GM19193 (cell line): ENCODE measurements around the gene THRAP3.
A peak's percentile ranks its signal among the peaks of the same experiment; 100 is the strongest.

ENCODE experiments used
- POLR2A ChIP-seq: IDR thresholded peaks from 4 replicates; pipeline ENCODE4 v1.6.1; 2011; ENCODE audit not compliant: insufficient read depth, insufficient read length; ENCODE audit errors: extremely low read depth

Gene THRAP3

DNA sequence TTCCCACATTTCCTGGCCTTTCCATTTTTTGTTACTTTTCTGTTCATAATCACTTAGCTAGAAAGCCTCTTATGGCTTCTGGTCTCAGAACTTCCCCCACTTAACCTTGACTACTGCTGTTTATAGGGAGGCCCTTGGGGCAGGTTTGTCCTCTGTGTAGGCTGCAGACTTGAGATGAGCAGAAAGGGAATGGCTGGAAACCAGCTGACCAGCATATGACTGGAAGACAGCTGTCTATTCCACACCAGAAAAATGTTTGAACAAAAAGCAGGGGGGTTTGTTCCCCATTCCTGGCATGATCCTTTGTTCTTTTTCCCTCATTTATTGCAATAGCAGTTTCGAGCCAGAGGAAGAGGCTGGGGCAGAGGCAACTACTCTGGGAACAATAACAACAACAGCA is 77.0 kb downstream of the THRAP3 start:
- no peak for TF ChIP-seq POLR2A

DNA sequence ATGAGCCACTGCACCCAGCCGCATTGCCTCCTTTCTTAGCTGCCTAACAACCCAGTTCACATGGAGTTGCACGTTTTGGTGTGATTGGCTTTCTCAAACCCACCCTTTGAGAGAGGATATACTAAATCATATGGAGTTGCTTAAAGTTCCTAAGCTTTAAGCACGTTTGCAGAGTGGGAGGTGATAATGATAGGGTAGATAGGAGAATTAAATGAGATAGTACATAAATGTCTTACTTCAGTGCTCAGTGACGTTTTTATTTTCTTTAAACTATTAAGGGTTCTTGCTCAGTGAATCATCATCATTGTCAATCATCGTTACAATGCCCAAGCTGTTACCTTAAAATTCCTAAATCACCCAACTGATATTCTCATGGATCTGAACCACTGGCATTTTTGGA is 79.0 kb downstream of the THRAP3 start:
- no peak for TF ChIP-seq POLR2A

DNA sequence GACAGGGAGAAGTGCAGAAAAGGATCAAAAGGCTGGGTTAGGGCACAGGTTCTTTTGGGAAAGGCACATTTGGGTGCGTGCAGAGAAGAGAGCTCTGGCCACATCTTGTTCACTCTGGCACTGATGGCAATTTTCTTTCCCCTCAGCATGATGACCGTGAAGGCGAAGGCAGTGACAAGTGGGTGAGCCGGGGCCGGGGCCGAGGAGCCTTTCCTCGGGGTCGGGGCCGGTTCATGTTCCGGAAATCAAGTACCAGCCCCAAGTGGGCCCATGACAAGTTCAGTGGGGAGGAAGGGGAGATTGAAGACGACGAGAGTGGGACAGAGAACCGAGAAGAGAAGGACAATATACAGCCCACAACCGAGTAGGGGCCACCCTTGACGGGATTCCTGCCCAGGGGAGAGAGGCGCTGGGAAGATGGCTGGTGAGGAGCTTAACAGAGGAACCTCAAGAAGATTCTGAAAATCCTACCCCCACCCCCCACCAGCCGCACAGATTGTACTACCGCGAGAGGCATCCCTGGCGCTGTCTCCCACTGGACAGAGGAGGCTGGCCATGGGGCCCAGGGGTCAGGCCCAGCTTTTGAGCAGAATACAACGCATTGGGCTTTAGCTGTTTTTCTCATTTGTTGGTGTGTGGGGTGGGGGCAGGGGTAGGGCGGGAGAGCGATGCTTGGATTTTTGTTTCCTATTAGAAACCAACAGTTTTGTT is 79.6 kb downstream of the THRAP3 start:
- TF ChIP-seq POLR2A = no peak

DNA sequence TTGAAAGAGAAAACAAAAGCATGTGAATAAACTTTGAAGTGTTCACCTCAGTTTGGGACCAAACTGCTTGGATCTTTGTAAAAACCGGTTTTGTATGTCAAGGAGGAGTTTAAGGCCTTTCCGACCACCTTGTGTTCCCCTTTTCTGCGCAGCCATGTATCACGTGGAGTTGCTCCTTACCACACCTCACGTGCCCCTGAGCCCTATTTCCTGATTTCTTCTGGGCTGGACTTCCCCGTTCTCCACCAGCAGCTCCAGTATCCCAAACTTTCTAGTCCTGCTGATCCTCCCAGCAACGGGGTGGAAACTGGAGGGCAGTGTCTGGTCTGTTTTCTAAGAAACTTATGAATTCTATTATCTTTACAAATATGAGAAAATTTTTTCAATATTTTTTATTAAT is 80.3 kb downstream of the THRAP3 start:
- TF ChIP-seq POLR2A = no peak

DNA sequence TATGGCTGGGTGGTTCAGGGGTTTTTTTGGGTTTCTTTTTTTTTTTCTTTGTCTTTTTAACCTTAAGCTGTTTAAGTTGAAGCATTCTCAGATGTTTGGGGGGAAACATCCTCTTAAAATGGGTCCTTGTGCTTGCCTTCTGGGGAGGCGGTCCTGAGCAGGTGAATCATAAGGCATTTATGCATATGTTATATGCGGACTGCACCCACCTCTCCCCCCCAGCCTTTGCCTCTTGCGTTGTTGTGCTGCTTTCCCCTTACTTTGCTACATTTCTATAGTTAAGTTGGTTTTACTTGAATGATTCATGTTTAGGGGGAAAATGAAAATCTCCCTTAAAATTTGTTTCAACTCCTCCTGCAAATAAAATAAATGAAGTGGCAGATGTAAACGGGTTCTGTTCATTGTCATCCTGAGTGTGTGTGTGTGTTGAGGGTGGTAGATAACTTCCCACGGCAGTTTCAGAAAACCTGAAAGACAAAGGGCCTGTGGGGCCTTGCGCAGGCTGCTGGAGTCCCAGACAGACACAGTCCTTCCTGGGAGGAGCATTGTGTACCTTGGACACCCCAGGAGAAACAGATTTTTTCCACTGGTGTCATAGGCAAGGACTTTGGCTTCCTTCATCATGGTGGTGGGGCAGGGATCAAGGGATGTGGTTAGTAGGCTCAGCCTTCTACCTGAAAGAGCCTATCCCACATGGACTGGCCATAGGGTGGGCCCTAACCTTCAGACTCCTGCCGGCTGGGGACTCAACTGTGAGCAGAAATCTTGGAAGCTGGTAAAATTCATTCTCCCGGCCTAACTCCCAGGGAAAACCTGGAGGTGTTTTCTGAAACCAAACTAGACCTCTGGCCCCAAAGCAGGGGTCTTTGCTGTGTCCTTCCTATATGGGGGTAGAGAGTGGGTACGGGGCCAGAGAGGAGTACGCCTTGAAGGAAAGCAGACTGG is 81.0 kb downstream of the THRAP3 start:
- TF ChIP-seq POLR2A = no peak

DNA sequence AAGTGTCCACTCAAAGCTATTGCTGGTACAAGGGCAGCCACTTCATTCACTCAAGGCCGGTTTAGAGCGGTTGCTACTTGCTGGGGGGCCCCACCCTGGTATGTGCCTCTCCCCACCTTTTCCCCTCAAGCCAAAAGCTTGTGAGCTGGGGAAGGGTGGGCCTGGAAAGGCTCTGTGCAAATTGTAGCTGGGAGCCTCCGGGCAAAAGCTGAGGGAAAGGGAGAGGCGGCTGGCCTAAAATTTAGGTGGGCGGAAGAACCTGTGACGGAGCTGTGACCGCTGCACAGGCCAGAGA is 81.6 kb downstream of the THRAP3 start:
- no peak for TF ChIP-seq POLR2A

DNA sequence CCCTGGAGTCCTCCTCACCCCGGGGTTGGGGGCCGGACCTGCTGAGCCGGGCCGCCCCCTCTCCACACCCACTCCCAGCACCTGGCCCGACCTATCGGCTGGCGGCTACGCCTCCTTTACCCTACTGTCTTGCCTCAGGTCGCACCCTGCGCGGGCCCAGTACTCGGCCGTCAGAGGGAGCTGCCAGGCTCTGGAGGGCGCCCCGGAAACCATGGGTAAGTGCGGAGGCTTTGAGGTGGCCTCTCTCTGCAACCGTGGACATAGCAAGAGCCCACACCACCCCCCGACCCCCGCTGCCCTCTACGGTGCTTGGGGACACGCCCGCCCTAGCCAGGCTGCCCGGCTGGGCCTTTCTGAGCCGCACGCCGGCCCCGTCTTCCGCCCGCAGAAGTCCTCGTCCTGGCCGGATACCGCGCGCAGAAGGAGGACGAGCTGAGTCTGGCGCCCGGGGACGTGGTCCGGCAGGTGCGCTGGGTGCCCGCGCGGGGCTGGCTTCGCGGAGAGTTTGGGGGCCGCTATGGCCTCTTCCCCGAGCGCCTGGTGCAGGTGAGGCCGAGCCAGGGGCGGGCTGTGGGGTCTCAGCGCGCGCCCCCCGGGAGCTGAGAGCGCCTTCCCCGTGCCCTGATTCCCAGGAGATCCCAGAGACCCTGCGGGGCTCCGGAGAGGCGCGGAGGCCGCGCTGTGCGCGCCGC is 82.1 kb downstream of the THRAP3 start, which contains the start of gene SH3D21:
Gene SH3D21 (plus strand): TSS at position 159 of the 692 bp plus-strand sequence. CDS start 53 bp downstream, at position 212.
- TF ChIP-seq POLR2A = no peak

DNA sequence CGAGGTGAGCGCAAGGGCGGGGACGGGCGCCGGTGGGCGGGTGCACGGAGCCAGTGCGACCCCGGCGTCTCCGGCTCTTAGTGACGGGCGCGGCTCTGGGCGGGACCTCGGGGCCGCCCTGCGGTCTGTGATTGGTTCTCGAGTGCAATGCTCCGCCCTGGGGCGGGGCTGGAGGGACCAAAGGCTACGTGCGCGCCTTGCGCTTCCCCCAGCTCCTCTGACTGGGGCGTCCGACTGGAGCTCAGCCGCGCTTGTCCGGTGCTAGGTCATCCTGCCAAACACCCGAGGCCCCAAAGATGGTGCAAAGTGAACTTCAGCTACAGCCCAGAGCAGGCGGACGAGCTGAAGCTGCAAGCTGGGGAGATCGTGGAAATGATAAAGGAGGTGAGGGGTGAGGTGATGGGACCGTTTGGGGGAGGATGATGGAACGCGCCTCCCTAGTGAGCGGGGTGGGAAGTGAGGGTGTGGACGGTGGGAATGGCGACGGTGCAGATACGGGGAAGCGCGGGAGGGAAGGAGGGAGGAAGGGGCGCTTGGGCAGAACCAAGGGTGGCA is 82.7 kb downstream of the THRAP3 start:
- peak; percentile 91 for TF ChIP-seq POLR2A

DNA sequence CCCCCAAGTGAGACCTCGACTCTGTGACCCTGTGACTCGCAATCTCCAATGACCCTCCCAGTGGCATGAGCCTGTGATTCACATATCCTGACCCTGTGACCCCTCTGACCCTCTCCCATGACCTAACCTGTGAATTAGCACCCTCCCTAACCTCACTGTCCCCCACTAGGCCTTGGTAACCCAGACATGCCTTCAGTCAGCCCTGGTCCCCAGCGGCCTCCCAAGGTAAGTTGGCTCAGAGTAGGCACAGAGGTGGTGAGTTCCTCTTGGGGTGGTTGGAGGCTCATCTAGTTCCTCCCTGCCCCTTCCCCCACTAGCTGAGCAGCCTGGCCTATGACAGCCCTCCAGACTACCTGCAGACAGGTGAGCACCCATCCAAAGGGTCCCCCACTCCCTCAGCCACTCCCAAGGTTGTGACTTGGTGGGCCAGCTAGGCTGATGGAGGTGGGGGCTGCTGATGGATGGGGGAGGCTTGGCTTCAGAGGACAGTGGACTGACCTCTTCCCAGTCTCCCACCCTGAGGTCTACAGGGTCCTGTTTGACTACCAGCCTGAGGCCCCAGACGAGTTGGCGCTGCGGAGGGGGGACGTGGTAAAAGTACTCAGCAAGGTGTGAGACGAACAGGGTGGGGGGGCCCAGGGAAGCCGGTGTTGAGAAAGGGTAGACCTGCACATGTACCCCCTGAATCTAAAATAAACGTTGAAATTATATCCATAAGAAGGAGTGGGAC is 83.5 kb downstream of the THRAP3 start:
- TF ChIP-seq POLR2A = no peak

DNA sequence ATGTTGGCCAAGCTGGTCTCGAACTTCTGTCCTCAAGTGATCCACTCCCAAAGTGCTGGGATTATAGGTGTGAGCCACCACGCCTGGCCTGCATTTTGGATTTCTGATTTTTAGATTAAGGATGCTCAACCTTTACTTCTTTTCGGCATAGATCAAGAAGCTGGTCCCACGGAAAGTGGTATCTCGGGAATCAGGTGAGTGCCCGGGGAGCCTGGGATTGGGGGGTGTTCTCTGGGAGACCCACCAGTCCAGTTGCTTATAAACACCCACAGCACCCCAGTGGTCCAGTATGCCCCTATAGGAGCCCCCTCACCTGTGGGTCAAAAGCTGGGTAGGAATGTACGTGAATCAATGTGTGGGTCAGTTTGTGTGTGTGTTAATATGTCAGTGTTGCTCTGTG is 85.2 kb downstream of the THRAP3 start:
- no peak for TF ChIP-seq POLR2A

DNA sequence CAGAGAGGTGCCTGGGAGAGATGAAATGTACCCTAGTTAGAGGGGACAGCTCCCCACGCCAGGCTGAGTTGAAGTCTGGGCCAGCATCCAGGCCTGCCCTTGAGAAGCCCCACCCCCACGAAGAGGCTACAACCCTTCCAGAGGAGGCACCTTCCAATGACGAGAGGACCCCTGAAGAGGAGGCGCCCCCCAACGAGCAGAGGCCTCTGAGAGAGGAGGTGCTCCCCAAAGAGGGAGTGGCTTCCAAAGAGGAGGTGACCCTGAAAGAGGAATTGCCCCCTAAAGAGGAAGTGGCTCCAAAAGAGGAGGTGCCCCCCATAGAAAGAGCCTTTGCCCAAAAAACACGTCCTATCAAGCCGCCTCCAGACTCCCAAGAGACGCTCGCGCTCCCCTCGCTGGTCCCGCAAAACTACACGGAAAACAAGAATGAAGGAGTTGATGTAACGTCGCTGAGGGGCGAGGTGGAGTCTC is 96.1 kb downstream of the THRAP3 start:
- TF ChIP-seq POLR2A = peak; percentile 13

DNA sequence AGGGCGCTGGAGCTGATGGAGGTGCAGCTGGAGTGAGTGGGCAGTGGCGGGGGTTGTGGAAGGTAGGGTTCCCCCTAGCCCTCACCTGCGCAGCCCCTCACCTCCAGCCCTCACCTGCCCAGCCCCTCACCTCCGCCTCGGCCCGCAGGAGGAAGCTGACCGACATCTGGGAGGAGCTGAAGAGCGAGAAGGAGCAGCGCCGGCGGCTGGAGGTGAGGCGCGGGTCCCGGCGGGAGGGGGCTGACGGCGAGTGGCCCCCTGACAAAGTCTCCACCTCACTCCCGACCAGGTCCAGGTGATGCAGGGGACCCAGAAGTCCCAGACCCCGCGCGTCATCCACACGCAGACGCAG is 96.5 kb downstream of the THRAP3 start:
- peak; percentile 6 for TF ChIP-seq POLR2A

DNA sequence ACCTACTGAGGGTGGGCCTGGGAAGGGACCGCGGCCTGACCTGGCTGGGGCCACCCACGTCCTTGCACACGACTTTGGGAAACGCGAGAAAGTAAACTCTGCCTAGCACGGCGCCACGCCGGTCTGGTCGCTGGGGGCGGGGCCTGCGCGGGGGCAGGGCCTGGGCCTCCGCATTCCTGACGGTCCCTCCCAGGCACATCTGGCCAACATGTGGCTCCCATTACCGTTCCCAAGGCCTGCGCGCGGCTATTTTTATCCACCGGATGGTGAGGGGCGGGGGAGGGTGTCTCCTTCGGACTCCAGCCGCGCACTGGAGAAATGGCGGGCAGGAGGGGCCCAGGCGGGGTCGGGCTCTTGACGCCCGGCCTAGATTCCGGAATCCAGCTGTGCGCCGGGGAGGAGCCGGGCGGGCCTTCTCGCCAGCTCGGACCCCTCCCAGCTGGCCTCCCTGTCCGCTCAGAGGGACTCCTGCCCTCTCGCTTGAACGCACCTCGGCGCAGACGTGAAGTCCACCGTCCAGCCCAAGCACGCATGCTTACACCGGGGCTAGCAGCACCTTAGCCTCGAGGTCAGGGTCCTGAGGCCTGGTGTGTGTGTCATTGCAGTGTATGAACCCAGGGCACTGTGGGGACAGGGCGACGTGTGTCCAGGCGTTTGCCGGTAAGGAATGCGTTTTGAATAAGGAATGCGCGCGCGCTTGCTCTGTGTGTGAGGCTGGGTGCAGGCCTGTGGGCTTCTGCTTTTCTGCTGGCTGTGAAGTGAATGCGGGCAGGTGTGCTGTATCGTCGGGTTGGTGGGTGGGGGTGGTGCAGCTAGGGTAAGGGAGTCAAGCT is 97.1 kb downstream of the THRAP3 start:
- no peak for TF ChIP-seq POLR2A
